B cell (primary cell): ENCODE results near the gene SCAI. TPM values are rescaled to one million over a fixed set of nuclear protein-coding genes. Genes with fewer than 3 reads are reported as not detected.

Experiments
- ATAC-seq: fragments of 200-7000 bp; cut with Tn5 transposase; one replicate; pipeline ENCODE4 v1.10.0; 2021; ENCODE audit warnings: low read depth, mild to moderate bottlenecking, moderate number of reproducible peaks, moderate library complexity
- CTCF ChIA-PET: fragments of 350-600 bp; sonication (Branson Sonifier 250); formaldehyde crosslinking; loops from one replicate; lab custom pipeline; 2021; ENCODE audit warnings: antibody characterized with exemption, inconsistent platforms; lab: Charles Lee
- POLR2A ChIA-PET: fragments of 350-600 bp; sonication (Branson Sonifier 250); formaldehyde crosslinking; loops from one replicate; lab custom pipeline; 2021; ENCODE audit warnings: antibody characterized with exemption; lab: Charles Lee
- DNase-seq: peaks from one replicate; pipeline ENCODE4 v3.0.0; 2013
- H2AFZ ChIP-seq: 2 replicates; pipeline ENCODE4 v1.6.1; 2012; ENCODE audit warnings: mild to moderate bottlenecking, low read depth, low read length; ENCODE audit not compliant: insufficient read depth, poor library complexity, severe bottlenecking
- H3K27ac ChIP-seq, 2 donors: 1 replicate in 1 of 2; 2 replicates in 1 of 2; pipeline ENCODE4 v1.5.1; 2012 to 2013; ENCODE audit warnings: low read length in 2 of 2, mild to moderate bottlenecking in 2 of 2, moderate library complexity in 1 of 2
- H3K27me3 ChIP-seq, 4 experiments: fragments of 200-600 bp in 1 of 4; sonication (generic) in 1 of 4; replicated peaks in 1 of 4; 1 replicate in 2 of 4; 2 replicates in 2 of 4; pipeline versions ENCODE4 v1.6.1 to v1.7.0; 2013 to 2016; ENCODE audit warnings: low read length in 3 of 4, mild to moderate bottlenecking in 2 of 4, mixed read lengths in 1 of 4, moderate library complexity in 1 of 4; ENCODE audit not compliant: insufficient read depth in 4 of 4, control insufficient read depth in 3 of 4; ENCODE audit errors: control extremely low read depth in 1 of 4
- H3K36me3 ChIP-seq, 2 experiments: replicated peaks in 1 of 2; 1 replicate in 1 of 2; 2 replicates in 1 of 2; pipeline versions ENCODE4 v1.6.1 to v1.7.1; 2013; ENCODE audit warnings: low read length in 1 of 2; ENCODE audit not compliant: insufficient read depth in 2 of 2, control insufficient read depth in 1 of 2; ENCODE audit errors: control extremely low read depth in 1 of 2, extremely low read depth in 1 of 2
- H3K4me1 ChIP-seq, 2 donors: fragments of 200-600 bp in 1 of 2; sonication (generic) in 1 of 2; 1 replicate in 1 of 2; 2 replicates in 1 of 2; pipeline versions ENCODE4 v1.5.1 to v1.6.1; 2013 to 2017; ENCODE audit warnings: low read length in 2 of 2; ENCODE audit not compliant: control insufficient read depth in 2 of 2, insufficient read depth in 2 of 2
- H3K4me2 ChIP-seq: replicated peaks from 2 replicates; pipeline ENCODE3; 2012; ENCODE audit warnings: mild to moderate bottlenecking, low read depth, low read length; ENCODE audit not compliant: poor library complexity, severe bottlenecking
- H3K4me3 ChIP-seq, 5 experiments: fragments of 200-600 bp in 1 of 5; sonication (generic) in 1 of 5; 1 replicate in 3 of 5; 2 replicates in 2 of 5; pipeline versions ENCODE4 v1.5.1 to v1.7.0; 2011 to 2016; ENCODE audit warnings: low read length in 4 of 5, mild to moderate bottlenecking in 4 of 5, low read depth in 2 of 5, control low read depth in 1 of 5, moderate library complexity in 1 of 5; ENCODE audit not compliant: insufficient read depth in 1 of 5; ENCODE audit errors: control extremely low read depth in 1 of 5, extremely low read depth in 1 of 5
- H3K79me2 ChIP-seq: fragments of 200-600 bp; sonication (generic); one replicate; pipeline ENCODE4 v1.6.0; 2016; ENCODE audit warnings: low read length; ENCODE audit not compliant: control insufficient read depth, insufficient read depth
- H3K9ac ChIP-seq: fragments of 200-600 bp; sonication (generic); 2 replicates; pipeline ENCODE4 v1.6.1; 2017; ENCODE audit warnings: mild to moderate bottlenecking, low read length, moderate library complexity
- H3K9me3 ChIP-seq, 3 donors: one replicate each; pipeline versions ENCODE4 v1.6.1 to v1.7.1; 2013; ENCODE audit warnings: low read length in 2 of 3; ENCODE audit not compliant: control insufficient read depth in 2 of 3, insufficient read depth in 1 of 3; ENCODE audit errors: control extremely low read depth in 1 of 3
- H4K20me1 ChIP-seq: 2 replicates; pipeline ENCODE4 v1.6.0; 2012; ENCODE audit warnings: mild to moderate bottlenecking, low read length; ENCODE audit not compliant: insufficient read depth, control insufficient read depth, poor library complexity, severe bottlenecking
- H3K27ac Mint-ChIP-seq: one replicate; pipeline ENCODE4 v1.8.0; 2021; ENCODE audit warnings: mixed read lengths
- H3K27me3 Mint-ChIP-seq: one replicate; pipeline ENCODE4 v1.8.0; 2021; ENCODE audit warnings: mixed read lengths
- H3K4me1 Mint-ChIP-seq: one replicate; pipeline ENCODE4 v1.8.0; 2021; ENCODE audit warnings: mixed read lengths
- H3K4me3 Mint-ChIP-seq: one replicate; pipeline ENCODE4 v1.8.0; 2021; ENCODE audit warnings: mixed read lengths
- H3K9me3 Mint-ChIP-seq: one replicate; pipeline ENCODE4 v1.8.0; 2022; ENCODE audit warnings: mixed read lengths; ENCODE audit not compliant: insufficient read depth
- EZH2 ChIP-seq: IDR thresholded peaks from 2 replicates; pipeline ENCODE4 v1.6.1; 2012; ENCODE audit warnings: borderline replicate concordance, low read depth, mild to moderate bottlenecking, moderate library complexity, low read length; ENCODE audit not compliant: insufficient read depth, poor library complexity, severe bottlenecking
- WGBS: methylation state at CpG from one replicate; pipeline ENCODE4 v1.1.5; 2013; ENCODE audit warnings: missing lambda C conversion rate; ENCODE audit not compliant: insufficient coverage; 5-methylcytosine and 5-hydroxymethylcytosine counted together
- intact Hi-C: fragments of 100-400 bp; cut with micrococcal nuclease; formaldehyde crosslinking; loops from one replicate; pipeline ENCODE4 v1.10.0; 2022
- polyA plus RNA-seq: library from polyadenylated mRNA; depleted of rRNA; stranded (reverse); fragments of >200 nt; gene quantifications from 2 replicates; pipeline ENCODE4 v1.2.3, GENCODE V29; 2012
- total RNA-seq, 2 donors: library from RNA; stranded (reverse); fragments of 120-200 nt in 1 of 2; gene quantifications; 1 replicate in 1 of 2; 2 replicates in 1 of 2; pipeline versions ENCODE4 v1.2.3 to v1.2.4, GENCODE V29; 2013 to 2022
- TF ChIP-seq, protein P1 (sequence below): fragments of 200-600 bp; IDR thresholded peaks from one replicate; pipeline ENCODE4 v1.8.0; 2022; ENCODE audit warnings: antibody characterized with exemption, mild to moderate bottlenecking

Gene SCAI
- total and polyA plus RNA-seq, 2 donors (not counting 1 experiment from before 2014, with no cell fraction given): 3.8 to 19.8 TPM

- Mint-ChIP-seq H3K27me3 (no peaks in the 10 kb centered on the region), H3K9me3 (peaks cover 2% of the 10 kb centered on the region), H3K4me3 (no peak overlapping the region), H3K4me1 (no peaks in the 10 kb centered on the region), H3K27ac (no peak overlapping the region)
- 100% methylated on average over 2 of the region's 7 CpGs for WGBS
- CTCF ChIA-PET: no interaction called here
- H3K4me2 ChIP-seq: no peak overlapping the region
- no peak overlapping the region for H2AFZ ChIP-seq
- no peak overlapping the region for H3K4me3 ChIP-seq
- no peak overlapping the region for H3K9ac ChIP-seq
- no peaks in the 10 kb centered on the region for H3K79me2 ChIP-seq
- H3K36me3 ChIP-seq: no peaks in the 10 kb centered on the region
- ATAC-seq (no peak), DNase-seq (no peak)
- POLR2A ChIA-PET: no interaction called here
- intact Hi-C loops: no loop called here
- no peak overlapping the region for H3K27ac ChIP-seq
- TF ChIP-seq, protein P1, sequence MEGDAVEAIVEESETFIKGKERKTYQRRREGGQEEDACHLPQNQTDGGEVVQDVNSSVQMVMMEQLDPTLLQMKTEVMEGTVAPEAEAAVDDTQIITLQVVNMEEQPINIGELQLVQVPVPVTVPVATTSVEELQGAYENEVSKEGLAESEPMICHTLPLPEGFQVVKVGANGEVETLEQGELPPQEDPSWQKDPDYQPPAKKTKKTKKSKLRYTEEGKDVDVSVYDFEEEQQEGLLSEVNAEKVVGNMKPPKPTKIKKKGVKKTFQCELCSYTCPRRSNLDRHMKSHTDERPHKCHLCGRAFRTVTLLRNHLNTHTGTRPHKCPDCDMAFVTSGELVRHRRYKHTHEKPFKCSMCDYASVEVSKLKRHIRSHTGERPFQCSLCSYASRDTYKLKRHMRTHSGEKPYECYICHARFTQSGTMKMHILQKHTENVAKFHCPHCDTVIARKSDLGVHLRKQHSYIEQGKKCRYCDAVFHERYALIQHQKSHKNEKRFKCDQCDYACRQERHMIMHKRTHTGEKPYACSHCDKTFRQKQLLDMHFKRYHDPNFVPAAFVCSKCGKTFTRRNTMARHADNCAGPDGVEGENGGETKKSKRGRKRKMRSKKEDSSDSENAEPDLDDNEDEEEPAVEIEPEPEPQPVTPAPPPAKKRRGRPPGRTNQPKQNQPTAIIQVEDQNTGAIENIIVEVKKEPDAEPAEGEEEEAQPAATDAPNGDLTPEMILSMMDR: no peak
- TF ChIP-seq EZH2: no peak
- no peaks in the 10 kb centered on the region for H3K4me1 ChIP-seq
- H4K20me1 ChIP-seq: no peaks in the 10 kb centered on the region
- H3K27me3 ChIP-seq: no peaks in the 10 kb centered on the region
- peaks cover 0 to 5% (median 0%) of the 10 kb centered on the region in 3 donors for H3K9me3 ChIP-seq
Measured at GRCh38 chr9:125075997-125076396, 67.3 kb downstream of the SCAI start.

- no CpG with 5 or more reads among the region's 2 CpGs for WGBS
Measured at GRCh38 chr9:125074976-125075375, 68.4 kb downstream of the SCAI start.

More at GRCh38 chr9:125074976-125075375, 68.4 kb downstream of the SCAI start:
- intact Hi-C loops: no loop called here
- H3K79me2 ChIP-seq: no peaks in the 10 kb centered on the region
- no peaks in the 10 kb centered on the region for H3K36me3 ChIP-seq
- no peaks in the 10 kb centered on the region for H3K9me3 Mint-ChIP-seq
- no peak overlapping the region for H3K4me2 ChIP-seq
- DNase-seq (no peak), ATAC-seq (no peak)
- ChIA-PET CTCF (no interaction called here), POLR2A (no interaction called here)
- no peaks in the 10 kb centered on the region for H4K20me1 ChIP-seq
- no peaks in the 10 kb centered on the region for H3K4me1 ChIP-seq
- H2AFZ ChIP-seq: no peak overlapping the region
- H3K27me3 Mint-ChIP-seq: no peaks in the 10 kb centered on the region
- TF ChIP-seq EZH2: no peak
- TF ChIP-seq, protein P1: no peak
- no peak overlapping the region for H3K4me3 ChIP-seq
- H3K27ac Mint-ChIP-seq: no peak overlapping the region
- no peaks in the 10 kb centered on the region for H3K4me1 Mint-ChIP-seq
- H3K9ac ChIP-seq: no peak overlapping the region
- H3K27me3 ChIP-seq: no peaks in the 10 kb centered on the region
- no peak overlapping the region for H3K27ac ChIP-seq
- H3K4me3 Mint-ChIP-seq: no peak overlapping the region
- H3K9me3 ChIP-seq: no peaks in the 10 kb centered on the region
